ENCODE results near the gene KLK11. TPM values are rescaled to one million over a fixed set of nuclear protein-coding genes. Genes with fewer than 3 reads are reported as not detected.

Gene KLK11
- total RNA-seq, 2 donors from 2014 or later = 18.4 to 44.8 TPM

DNA sequence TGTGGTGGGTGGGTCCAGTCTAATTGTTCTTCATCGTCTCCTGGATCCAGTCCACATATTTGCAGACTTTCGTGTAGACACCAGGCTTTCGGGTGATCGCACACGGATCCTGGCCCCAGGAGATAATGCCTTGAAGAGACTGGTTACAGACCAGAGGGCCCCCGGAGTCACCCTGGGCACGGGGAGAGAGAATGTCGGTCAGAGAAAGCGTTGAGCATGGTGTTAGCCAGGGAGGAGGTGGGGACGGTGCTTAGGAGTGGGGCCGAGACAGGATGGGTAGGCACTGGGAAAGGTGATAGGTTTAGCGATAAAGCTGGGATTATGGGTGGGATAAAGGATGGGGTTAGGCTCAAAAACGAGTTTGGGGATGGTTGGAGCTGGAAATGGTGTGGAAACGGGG lies 3.9 kb downstream of the KLK11 start:
- TF ChIP-seq, protein P1, sequence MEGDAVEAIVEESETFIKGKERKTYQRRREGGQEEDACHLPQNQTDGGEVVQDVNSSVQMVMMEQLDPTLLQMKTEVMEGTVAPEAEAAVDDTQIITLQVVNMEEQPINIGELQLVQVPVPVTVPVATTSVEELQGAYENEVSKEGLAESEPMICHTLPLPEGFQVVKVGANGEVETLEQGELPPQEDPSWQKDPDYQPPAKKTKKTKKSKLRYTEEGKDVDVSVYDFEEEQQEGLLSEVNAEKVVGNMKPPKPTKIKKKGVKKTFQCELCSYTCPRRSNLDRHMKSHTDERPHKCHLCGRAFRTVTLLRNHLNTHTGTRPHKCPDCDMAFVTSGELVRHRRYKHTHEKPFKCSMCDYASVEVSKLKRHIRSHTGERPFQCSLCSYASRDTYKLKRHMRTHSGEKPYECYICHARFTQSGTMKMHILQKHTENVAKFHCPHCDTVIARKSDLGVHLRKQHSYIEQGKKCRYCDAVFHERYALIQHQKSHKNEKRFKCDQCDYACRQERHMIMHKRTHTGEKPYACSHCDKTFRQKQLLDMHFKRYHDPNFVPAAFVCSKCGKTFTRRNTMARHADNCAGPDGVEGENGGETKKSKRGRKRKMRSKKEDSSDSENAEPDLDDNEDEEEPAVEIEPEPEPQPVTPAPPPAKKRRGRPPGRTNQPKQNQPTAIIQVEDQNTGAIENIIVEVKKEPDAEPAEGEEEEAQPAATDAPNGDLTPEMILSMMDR (IDR thresholded peaks at IDR 0.05) = no peak
- TF ChIP-seq POLR2A (IDR thresholded peaks at IDR 0.05) = no peak
- WGBS, 2 donors = 68 to 73% methylated on average over 14 of the region's 14 CpGs
- Histone ChIP-seq H3K4me3 (no peak overlapping the region), H3K36me3 (replicated peaks in 1 of 2; ENCODE audit: insufficient read depth in 1 of 2, low read depth in 2 of 2) (no peaks in the 10 kb centered on the region), H3K4me1 (peaks cover 58% of the 10 kb centered on the region), H3K27ac (no peak overlapping the region), H3K27me3 (peaks cover 0 to 5% of the 10 kb centered on the region in 2 donors), H3K9me3 (no peaks in the 10 kb centered on the region)
- intact Hi-C loops (cut with DNase I) = loop anchor here (5.0 kb wide), 1 partner anchor 75 kb away; no protein-coding TSS in a partner anchor
- DNase-seq = no peak
- no peak for ATAC-seq

DNA sequence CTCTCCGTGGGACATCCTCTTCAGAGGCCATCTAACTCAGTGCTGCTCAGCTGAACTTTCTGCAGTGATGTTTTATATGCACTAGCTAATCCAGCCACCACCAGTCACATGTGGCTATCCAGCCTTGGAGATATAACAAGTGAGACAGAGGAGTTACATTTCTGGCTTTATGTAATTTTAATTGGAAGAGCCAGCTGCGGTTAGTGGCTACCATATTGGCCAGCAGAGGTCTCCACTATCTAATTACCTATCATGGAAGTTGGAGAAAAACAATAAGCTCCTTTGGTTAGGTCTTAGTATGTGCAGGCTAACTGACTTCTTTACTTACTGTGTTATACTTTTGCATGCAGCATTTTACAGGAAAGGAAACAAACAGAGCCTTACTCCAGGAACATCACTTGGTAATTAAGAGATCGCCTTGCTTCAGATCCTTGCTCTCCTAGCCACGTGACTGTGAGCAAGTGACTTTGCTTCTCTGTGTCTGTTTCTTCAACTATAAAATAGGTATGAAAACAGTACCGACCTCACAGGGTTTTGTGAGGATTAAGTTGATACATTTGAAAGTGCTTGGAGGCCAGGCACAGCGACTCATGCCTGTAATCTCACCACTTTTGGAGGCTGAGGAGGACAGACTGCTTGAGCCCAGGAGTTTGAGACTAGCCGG lies 5.3 kb downstream of the KLK11 start:
- no peak overlapping the region for H3K4me3 ChIP-seq
- H3K27me3 ChIP-seq = peaks cover 0 to 5% of the 10 kb centered on the region in 2 donors
- peaks cover 55% of the 10 kb centered on the region for H3K4me1 ChIP-seq
- H3K9me3 ChIP-seq = no peaks in the 10 kb centered on the region
- H3K27ac ChIP-seq = peak overlapping the region in 1 of 4 donors; percentile 19
- intact Hi-C loops (cut with DNase I) = loop anchor here (5.0 kb wide), 1 partner anchor 76 kb away; no protein-coding TSS in a partner anchor
- DNase-seq (peak; percentile 41 to 66 (median 60)), ATAC-seq (peak; percentile 57)
- no peaks in the 10 kb centered on the region for H3K36me3 ChIP-seq (replicated peaks in 1 of 2; ENCODE audit: insufficient read depth in 1 of 2, low read depth in 2 of 2)
- 24 to 39% methylated on average over 7 of the region's 7 CpGs for WGBS, 2 donors
- TF ChIP-seq, protein P1 (IDR thresholded peaks at IDR 0.05) = peak; percentile 42 to 82 (median 71)
- no peak for TF ChIP-seq POLR2A (IDR thresholded peaks at IDR 0.05)

DNA sequence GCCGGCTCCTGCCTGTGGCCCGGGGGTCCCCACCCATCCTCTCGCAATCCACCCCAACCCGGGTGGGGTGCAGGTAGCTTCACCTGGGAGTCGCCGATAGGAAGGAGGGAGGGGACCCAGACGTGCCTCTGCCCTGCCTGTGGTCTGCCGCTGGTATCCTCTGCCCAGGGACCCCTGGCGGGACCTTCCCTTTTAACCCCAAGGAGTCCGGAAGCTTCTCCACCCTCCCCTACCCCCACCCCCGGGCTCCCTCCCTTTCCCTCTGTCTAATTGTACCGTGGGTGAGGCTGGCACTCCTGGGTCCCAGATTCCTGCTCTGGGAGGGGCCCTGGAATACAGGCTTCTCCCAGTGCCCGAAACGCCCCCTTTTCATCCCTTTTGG lies 6.9 kb downstream of the KLK11 start, which contains the start of gene KLK10:
TSS of gene KLK10 (minus strand) at position 166 of the 382 bp plus-strand sequence. CDS start 579 bp downstream, outside the sequence.
- ATAC-seq (no peak), DNase-seq (no peak)
- Histone ChIP-seq H3K4me3 (no peak within 1 kb of the TSS), H3K27ac (no peak within 1 kb of the TSS), H3K36me3 (replicated peaks in 1 of 2; ENCODE audit: insufficient read depth in 1 of 2, low read depth in 2 of 2) (no peaks in the 10 kb centered on the region), H3K4me1 (peaks cover 39% of the 10 kb centered on the region), H3K27me3 (peaks cover 0 to 5% of the 10 kb centered on the region in 2 donors), H3K9me3 (no peaks in the 10 kb centered on the region)
- WGBS, 2 donors = 20 to 52% methylated on average over 4 to 14 of the region's 14 CpGs
- TF ChIP-seq, protein P1 (IDR thresholded peaks at IDR 0.05) = no peak
- no peak for TF ChIP-seq POLR2A (IDR thresholded peaks at IDR 0.05)
- intact Hi-C loops (cut with DNase I) = no loop called here

DNA sequence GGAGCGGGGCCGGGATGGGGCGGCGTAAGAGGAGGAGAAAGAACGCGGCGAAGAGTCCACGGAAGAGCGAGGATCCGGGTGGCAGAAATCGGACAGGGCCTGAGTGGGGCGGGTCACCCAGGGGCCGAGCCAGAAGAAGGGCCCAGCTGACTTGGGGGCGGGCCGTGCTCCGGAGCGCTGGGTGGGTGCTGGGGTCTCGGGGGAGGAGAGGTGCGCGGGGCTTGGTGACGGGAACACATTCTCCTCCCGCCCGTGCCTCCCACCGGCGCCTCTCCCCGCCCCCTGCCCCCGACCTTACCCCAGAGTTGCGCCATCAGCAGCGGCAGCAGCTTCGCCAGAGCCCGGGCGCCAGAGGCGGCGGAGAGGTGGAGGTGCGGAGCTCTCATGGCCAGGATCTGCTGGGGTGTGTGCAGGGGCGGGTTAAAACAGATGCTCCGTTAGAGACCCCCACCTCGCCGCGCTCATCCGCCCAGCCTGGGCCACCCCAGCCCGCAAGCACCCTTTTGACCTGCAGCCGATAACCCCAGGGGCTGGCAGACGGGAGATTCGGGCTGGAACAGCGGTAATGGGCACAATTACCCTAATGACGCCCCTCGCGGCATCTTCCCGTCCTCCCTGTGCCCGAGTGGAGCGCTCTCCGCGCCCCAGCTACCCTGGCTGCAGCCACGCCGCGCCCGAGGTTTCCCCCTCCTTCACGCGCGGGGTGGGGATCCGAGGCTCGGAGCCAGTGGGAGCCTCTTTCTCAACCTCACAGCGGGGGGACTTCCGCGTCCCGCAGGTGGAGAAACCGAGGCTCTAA lies 7.5 kb downstream of the KLK11 start:
- DNase-seq = peak in 1 of 4 donors; percentile 24
- Histone ChIP-seq H3K4me3 (no peak overlapping the region), H3K27me3 (peaks cover 0 to 8% of the 10 kb centered on the region in 2 donors), H3K4me1 (peaks cover 38% of the 10 kb centered on the region), H3K36me3 (replicated peaks in 1 of 2; ENCODE audit: insufficient read depth in 1 of 2, low read depth in 2 of 2) (no peaks in the 10 kb centered on the region), H3K9me3 (no peaks in the 10 kb centered on the region), H3K27ac (no peak overlapping the region)
- no peak for ATAC-seq
- 9 to 11% methylated on average over 17 to 56 of the region's 68 CpGs for WGBS, 2 donors
- TF ChIP-seq POLR2A (IDR thresholded peaks at IDR 0.05) = no peak
- TF ChIP-seq, protein P1 (IDR thresholded peaks at IDR 0.05) = no peak
- intact Hi-C loops (cut with DNase I) = no loop called here
